Kidney epithelial cell (primary cell): ENCODE measurements around the gene RNASEL. TPM values are rescaled to one million over a fixed set of nuclear protein-coding genes. Genes with fewer than 3 reads are reported as not detected.
A peak's percentile ranks its signal among the peaks of the same experiment; 100 is the strongest.

Experiments
- DNase-seq: peaks from one replicate; pipeline ENCODE4 v3.0.0-alpha.2; 2010; ENCODE audit warnings: low read depth
- H3K27me3 ChIP-seq: 2 replicates; pipeline ENCODE4 v1.6.0; 2011; ENCODE audit warnings: low read length; ENCODE audit not compliant: control insufficient read depth, insufficient read depth
- H3K36me3 ChIP-seq: 2 replicates; pipeline ENCODE4 v1.5.1; 2011; ENCODE audit warnings: low read length; ENCODE audit not compliant: control insufficient read depth, insufficient read depth
- H3K4me3 ChIP-seq: 2 replicates; pipeline ENCODE4 v1.5.1; 2011; ENCODE audit warnings: low read depth, mild to moderate bottlenecking, control low read depth, low read length
- total RNA-seq: library from RNA; depleted of rRNA; stranded (reverse); fragments of >200 nt; gene quantifications from 2 replicates; pipeline ENCODE4 v1.2.3, GENCODE V29; 2015
- TF ChIP-seq, protein P1 (sequence below): IDR thresholded peaks from 2 replicates; pipeline ENCODE4 v1.5.1; 2011; ENCODE audit warnings: mild to moderate bottlenecking, moderate library complexity, low read length, control low read depth, inconsistent platforms; ENCODE audit not compliant: insufficient read depth, poor library complexity, severe bottlenecking

Gene RNASEL
- total RNA-seq, 1 donor from 2014 or later, result 5.8 TPM

DNA sequence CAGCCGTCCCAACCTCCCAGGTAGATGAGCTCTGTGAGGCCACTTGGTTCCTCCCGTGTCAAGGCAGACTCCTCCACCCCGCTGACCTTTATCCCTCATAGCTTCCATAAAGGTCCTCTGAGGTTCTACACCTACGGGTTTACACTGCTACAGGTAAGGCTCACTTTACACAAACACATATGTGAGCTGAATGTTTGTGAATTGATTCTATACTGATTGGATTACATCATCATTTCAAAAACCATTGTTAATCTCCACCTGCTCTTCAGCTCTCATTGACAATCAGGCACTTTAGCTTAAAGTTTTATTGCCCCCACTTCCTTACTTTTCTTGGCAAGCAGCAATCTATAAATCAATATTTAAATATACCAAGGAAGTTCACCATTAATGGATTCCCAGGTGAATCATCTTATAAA lies 28.0 kb upstream of the RNASEL start:
- Histone ChIP-seq H3K36me3 (no peaks in the 10 kb centered on the region), H3K4me3 (no peak overlapping the region), H3K27me3 (no peaks in the 10 kb centered on the region)
- TF ChIP-seq, protein P1, sequence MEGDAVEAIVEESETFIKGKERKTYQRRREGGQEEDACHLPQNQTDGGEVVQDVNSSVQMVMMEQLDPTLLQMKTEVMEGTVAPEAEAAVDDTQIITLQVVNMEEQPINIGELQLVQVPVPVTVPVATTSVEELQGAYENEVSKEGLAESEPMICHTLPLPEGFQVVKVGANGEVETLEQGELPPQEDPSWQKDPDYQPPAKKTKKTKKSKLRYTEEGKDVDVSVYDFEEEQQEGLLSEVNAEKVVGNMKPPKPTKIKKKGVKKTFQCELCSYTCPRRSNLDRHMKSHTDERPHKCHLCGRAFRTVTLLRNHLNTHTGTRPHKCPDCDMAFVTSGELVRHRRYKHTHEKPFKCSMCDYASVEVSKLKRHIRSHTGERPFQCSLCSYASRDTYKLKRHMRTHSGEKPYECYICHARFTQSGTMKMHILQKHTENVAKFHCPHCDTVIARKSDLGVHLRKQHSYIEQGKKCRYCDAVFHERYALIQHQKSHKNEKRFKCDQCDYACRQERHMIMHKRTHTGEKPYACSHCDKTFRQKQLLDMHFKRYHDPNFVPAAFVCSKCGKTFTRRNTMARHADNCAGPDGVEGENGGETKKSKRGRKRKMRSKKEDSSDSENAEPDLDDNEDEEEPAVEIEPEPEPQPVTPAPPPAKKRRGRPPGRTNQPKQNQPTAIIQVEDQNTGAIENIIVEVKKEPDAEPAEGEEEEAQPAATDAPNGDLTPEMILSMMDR, result no peak
- no peak for DNase-seq

DNA sequence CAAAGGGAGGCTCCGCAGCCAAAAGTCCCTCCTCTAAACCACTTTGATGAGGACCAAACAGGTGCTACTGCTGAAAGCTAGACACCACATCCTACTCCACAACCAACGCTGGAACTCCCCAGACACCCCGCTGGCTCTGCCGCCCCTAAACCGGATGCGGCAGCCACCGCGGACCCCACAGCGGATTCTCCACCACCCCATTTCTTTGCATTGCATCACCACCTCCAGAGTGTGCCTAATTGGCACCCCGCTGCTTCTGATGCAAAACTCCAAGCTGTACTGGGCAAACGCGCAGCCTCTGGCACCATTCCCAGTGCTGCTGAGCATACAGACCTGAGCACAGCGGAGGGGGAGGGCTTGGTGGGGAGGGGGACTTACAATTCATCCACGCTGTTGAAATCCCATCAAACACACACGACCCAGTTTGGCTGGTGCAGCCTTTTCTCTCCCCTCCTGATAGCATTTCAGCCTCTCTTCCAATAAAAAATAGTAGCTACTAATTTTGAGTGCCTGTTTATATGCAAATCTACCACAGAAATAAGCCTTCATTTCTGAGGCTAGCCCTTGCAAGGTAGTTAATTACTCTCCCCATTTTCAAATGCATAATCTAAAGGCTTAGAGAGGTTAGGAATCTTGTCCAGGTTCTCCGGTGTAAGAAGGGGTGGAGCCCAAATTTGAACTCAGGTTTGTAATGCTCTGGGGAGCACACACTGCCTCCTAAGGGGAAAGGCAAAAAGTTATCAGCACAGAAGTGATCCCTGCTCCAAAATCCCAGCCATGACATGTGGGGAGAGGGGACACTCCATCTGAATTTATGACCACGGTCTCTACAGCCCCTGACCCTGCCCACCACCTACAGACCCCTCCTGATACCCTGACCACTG lies 27.3 kb upstream of the RNASEL start:
- no peaks in the 10 kb centered on the region for H3K36me3 ChIP-seq
- TF ChIP-seq, protein P1, result no peak
- no peak overlapping the region for H3K4me3 ChIP-seq
- DNase-seq, result no peak
- H3K27me3 ChIP-seq, result no peaks in the 10 kb centered on the region

DNA sequence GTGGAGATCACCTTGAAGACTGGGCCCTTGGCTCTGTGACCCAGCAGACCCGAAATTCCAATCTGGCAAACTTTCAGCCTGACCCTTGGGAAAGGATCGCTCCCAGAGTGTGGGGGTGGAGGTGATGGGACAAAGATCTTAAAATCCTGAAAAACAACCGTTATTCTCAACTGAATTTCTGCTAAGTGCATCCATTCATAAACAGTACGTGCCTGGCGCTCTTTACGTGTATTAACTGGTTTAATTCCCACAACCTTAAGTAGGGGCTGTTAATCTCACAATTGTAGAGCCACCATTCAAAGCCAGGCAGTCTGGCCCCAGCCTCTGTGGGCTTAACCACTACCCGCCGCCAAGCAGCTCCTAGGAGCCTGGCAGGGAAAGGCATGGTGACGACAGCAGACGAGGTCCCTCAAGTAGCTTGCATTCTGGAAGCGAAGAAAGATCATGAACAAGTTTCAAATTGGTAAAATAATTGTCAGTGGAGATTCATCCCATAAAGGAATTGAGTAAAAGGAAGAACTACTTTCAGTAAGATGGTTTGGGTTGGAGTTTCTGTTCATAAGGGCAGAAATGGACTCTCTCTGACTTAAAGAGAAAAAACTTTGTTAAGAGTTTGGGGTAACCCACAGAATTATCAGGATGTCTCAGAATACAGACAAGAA lies 26.5 kb upstream of the RNASEL start:
- TF ChIP-seq, protein P1, result no peak
- no peak for DNase-seq
- H3K4me3 ChIP-seq, result no peak overlapping the region
- no peaks in the 10 kb centered on the region for H3K27me3 ChIP-seq
- H3K36me3 ChIP-seq, result no peaks in the 10 kb centered on the region

DNA sequence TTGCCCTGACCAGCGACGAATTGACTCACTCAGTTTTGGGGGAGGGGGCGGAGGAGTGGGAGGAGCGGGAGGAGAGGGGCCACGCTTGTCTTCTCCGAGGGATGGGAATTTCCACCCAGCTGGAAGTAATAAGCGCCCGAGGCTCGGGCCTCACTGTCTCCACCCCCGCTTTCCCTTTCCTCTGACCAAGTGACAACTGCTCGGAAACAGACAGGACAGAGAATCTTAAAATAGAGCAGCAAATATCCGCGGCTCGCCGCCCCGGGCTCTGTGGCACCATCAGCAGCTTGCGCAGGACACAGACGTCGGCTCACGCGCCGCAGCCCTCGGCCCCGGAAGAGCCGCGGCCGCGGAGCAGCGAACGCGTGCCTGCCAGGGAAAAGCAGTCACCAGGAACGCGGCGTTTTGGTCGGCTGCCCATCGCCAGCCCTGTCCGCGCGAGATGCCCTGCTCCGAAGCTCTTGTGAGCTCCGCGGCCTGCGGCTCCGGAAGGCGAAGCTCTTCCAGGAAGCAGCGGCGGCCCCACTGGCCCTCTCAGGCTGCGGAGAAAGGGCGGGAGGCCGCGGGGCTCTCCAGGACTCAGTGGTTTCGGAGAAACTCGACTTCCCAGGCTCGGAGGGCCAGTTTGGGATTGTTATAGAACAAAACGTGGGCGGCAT lies 25.9 kb upstream of the RNASEL start:
- H3K36me3 ChIP-seq, result no peaks in the 10 kb centered on the region
- H3K4me3 ChIP-seq, result peak overlapping the region; percentile 30
- H3K27me3 ChIP-seq, result no peaks in the 10 kb centered on the region
- peak; percentile 43 for DNase-seq
- TF ChIP-seq, protein P1, result no peak

DNA sequence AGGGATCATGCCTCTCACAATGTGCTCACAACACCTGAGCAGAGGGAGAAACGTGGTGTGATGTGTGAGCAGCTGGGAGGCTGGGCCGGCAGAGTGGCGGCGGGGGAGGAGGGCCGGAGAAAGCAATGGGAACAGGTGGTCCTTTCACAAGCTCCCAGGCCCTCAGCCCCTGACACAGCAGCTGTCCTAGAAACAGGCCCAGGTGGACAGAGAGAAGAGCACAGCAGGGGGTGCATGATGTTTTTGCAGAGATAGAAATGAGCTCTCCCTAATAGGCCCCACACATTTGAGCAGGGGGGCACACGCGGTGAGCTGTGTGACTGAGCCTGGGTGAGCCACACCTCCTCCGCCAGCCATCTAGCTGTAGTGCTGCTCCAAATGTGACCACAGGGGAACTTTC lies 22.7 kb upstream of the RNASEL start:
- Histone ChIP-seq H3K36me3 (no peaks in the 10 kb centered on the region), H3K4me3 (no peak overlapping the region), H3K27me3 (no peaks in the 10 kb centered on the region)
- no peak for DNase-seq
- TF ChIP-seq, protein P1, result no peak
